Measurements from ENCODE around the gene ZNF81. TPM values are rescaled to one million over a fixed set of nuclear protein-coding genes. Genes with fewer than 3 reads are reported as not detected.

The ZNF81 gene
- total and polyA plus RNA-seq, 4 donors: 0.75 to 11.8 (median 6.5) TPM

GRCh38 chrX:47873123-47873522 lies 36.4 kb downstream of the ZNF81 start:
- ATAC-seq (ENCODE audit: insufficient read depth, low FRiP score): no peak
- Histone ChIP-seq H3K27ac (ENCODE audit: low read depth in 1 of 2, low read length in 1 of 2) (no peak overlapping the region), H3K4me3 (no peak overlapping the region), H3K36me3 (ENCODE audit: control insufficient read depth in 4 of 4, insufficient read depth in 4 of 4, low read length in 4 of 4) (peaks cover 0 to 7% (median under 1%) of the 10 kb centered on the region in 4 donors), H3K9ac (ENCODE audit: insufficient read depth in 1 of 2, low read length in 2 of 2) (no peak overlapping the region), H3K9me3 (ENCODE audit: control insufficient read depth in 4 of 4, insufficient read depth in 3 of 4, low read length in 3 of 4) (peaks cover 0 to 5% (median 0%) of the 10 kb centered on the region in 4 donors), H3K4me1 (ENCODE audit: control insufficient read depth in 5 of 5, insufficient read depth in 5 of 5, low read length in 5 of 5) (no peaks in the 10 kb centered on the region), H3K27me3 (ENCODE audit: control insufficient read depth in 3 of 3, insufficient read depth in 3 of 3, low read length in 2 of 3) (no peaks in the 10 kb centered on the region)
- no peak for TF ChIP-seq CTCF (IDR thresholded peaks at IDR 0.05; ENCODE audit: control extremely low read depth, extremely low read depth)
- 86 to 91% methylated on average over 3 of the region's 3 CpGs for WGBS, 2 donors
- no peak for DNase-seq

- 81 to 92% methylated on average over 6 of the region's 6 CpGs for WGBS, 2 donors
- no peak for ATAC-seq (ENCODE audit: insufficient read depth, low FRiP score)
- H3K36me3 ChIP-seq (ENCODE audit: control insufficient read depth in 4 of 4, insufficient read depth in 4 of 4, low read length in 4 of 4): peaks cover 0 to 7% (median 2%) of the 10 kb centered on the region in 4 donors
- DNase-seq: no peak
- no peak for TF ChIP-seq CTCF (IDR thresholded peaks at IDR 0.05; ENCODE audit: control extremely low read depth, extremely low read depth)
- H3K4me3 ChIP-seq: no peak overlapping the region
- H3K4me1 ChIP-seq (ENCODE audit: control insufficient read depth in 5 of 5, insufficient read depth in 5 of 5, low read length in 5 of 5): no peaks in the 10 kb centered on the region
- H3K27me3 ChIP-seq (ENCODE audit: control insufficient read depth in 3 of 3, insufficient read depth in 3 of 3, low read length in 2 of 3): no peaks in the 10 kb centered on the region
- H3K27ac ChIP-seq (ENCODE audit: low read depth in 1 of 2, low read length in 1 of 2): no peak overlapping the region
- peaks cover 0 to 7% (median 1%) of the 10 kb centered on the region in 4 donors for H3K9me3 ChIP-seq (ENCODE audit: control insufficient read depth in 4 of 4, insufficient read depth in 3 of 4, low read length in 3 of 4)
- no peak overlapping the region for H3K9ac ChIP-seq (ENCODE audit: insufficient read depth in 1 of 2, low read length in 2 of 2)
These were observed 40.6 kb downstream of the ZNF81 start for GRCh38 chrX:47877327-47877726.

DNA sequence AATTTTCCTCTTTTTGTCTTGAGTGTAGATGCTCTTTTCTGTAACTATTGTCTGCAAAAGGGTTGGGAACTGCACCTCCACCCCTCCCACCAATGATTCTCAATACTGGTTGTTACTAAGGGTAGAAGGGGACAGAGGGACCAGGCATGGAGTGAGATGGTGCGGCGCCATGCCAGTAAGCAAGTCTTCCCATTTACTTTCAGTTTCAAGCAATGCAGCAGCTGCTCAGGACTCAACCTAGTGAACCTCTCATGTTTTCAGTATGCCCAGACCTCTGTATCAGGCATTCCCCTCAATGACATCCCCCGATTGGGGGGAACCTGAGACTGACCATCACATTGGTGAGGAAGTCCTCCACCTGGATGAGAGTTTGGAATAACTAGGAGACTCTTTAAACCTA lies 41.5 kb downstream of the ZNF81 start:
- Histone ChIP-seq H3K9me3 (ENCODE audit: control insufficient read depth in 4 of 4, insufficient read depth in 3 of 4, low read length in 3 of 4) (peaks cover 0 to 7% (median 1%) of the 10 kb centered on the region in 4 donors), H3K27ac (ENCODE audit: low read depth in 1 of 2, low read length in 1 of 2) (no peak overlapping the region), H3K4me3 (no peak overlapping the region), H3K36me3 (ENCODE audit: control insufficient read depth in 4 of 4, insufficient read depth in 4 of 4, low read length in 4 of 4) (peaks cover 0 to 7% (median 2%) of the 10 kb centered on the region in 4 donors), H3K9ac (ENCODE audit: insufficient read depth in 1 of 2, low read length in 2 of 2) (no peak overlapping the region), H3K4me1 (ENCODE audit: control insufficient read depth in 5 of 5, insufficient read depth in 5 of 5, low read length in 5 of 5) (no peaks in the 10 kb centered on the region), H3K27me3 (ENCODE audit: control insufficient read depth in 3 of 3, insufficient read depth in 3 of 3, low read length in 2 of 3) (no peaks in the 10 kb centered on the region)
- no peak for TF ChIP-seq CTCF (IDR thresholded peaks at IDR 0.05; ENCODE audit: control extremely low read depth, extremely low read depth)
- 83 to 100% methylated on average over 3 of the region's 3 CpGs for WGBS, 2 donors
- DNase-seq (no peak), ATAC-seq (ENCODE audit: insufficient read depth, low FRiP score) (no peak)

GRCh38 chrX:47879463-47879862 lies 42.8 kb downstream of the ZNF81 start:
- ATAC-seq (ENCODE audit: insufficient read depth, low FRiP score) (no peak), DNase-seq (no peak)
- no peak overlapping the region for H3K27ac ChIP-seq (ENCODE audit: low read depth in 1 of 2, low read length in 1 of 2)
- H3K27me3 ChIP-seq (ENCODE audit: control insufficient read depth in 3 of 3, insufficient read depth in 3 of 3, low read length in 2 of 3): no peaks in the 10 kb centered on the region
- H3K4me1 ChIP-seq (ENCODE audit: control insufficient read depth in 5 of 5, insufficient read depth in 5 of 5, low read length in 5 of 5): no peaks in the 10 kb centered on the region
- H3K9ac ChIP-seq (ENCODE audit: insufficient read depth in 1 of 2, low read length in 2 of 2): no peak overlapping the region
- WGBS, 2 donors: 73 to 97% methylated on average over 2 of the region's 2 CpGs
- H3K4me3 ChIP-seq: no peak overlapping the region
- TF ChIP-seq CTCF (IDR thresholded peaks at IDR 0.05; ENCODE audit: control extremely low read depth, extremely low read depth): no peak
- H3K36me3 ChIP-seq (ENCODE audit: control insufficient read depth in 4 of 4, insufficient read depth in 4 of 4, low read length in 4 of 4): peaks cover 0 to 7% (median 2%) of the 10 kb centered on the region in 4 donors
- peaks cover 0 to 3% (median 1%) of the 10 kb centered on the region in 4 donors for H3K9me3 ChIP-seq (ENCODE audit: control insufficient read depth in 4 of 4, insufficient read depth in 3 of 4, low read length in 3 of 4)

Data from lung (tissue), 12 donors.